ENCODE measurements around the gene FTO. TPM values are rescaled to one million over a fixed set of nuclear protein-coding genes. Genes with fewer than 3 reads are reported as not detected.
A peak's percentile ranks its signal among the peaks of the same experiment; 100 is the strongest.

Gene FTO
- total RNA-seq, 1 experiment from 2014 or later = 125 TPM

- Histone ChIP-seq H3K4me1 (ENCODE audit: low read length) (no peaks in the 10 kb centered on the region), H3K79me2 (ENCODE audit: low read length) (no peaks in the 10 kb centered on the region), H3K9ac (ENCODE audit: low read length) (no peak overlapping the region), H3K4me3 (ENCODE audit: low read length) (no peak overlapping the region), H3K9me2 (replicated peaks; ENCODE audit: insufficient read depth, low read length) (no peaks in the 10 kb centered on the region), H3K27ac (ENCODE audit: low read length) (no peak overlapping the region), H3K36me3 (ENCODE audit: insufficient read depth, low read length) (no peaks in the 10 kb centered on the region), H3K4me2 (ENCODE audit: low read depth, low read length, poor library complexity, severe bottlenecking) (no peak overlapping the region), H3K9me3 (ENCODE audit: low read length) (no peaks in the 10 kb centered on the region), H4K20me1 (ENCODE audit: insufficient read depth, low read depth, low read length) (no peaks in the 10 kb centered on the region), H3K27me3 (ENCODE audit: low read length) (no peaks in the 10 kb centered on the region), H2AFZ (ENCODE audit: low read length) (no peak overlapping the region)
- DNase-seq = no peak
Observed at GRCh38 chr16:54125751-54126655, 422.0 kb downstream of the FTO start.

DNA sequence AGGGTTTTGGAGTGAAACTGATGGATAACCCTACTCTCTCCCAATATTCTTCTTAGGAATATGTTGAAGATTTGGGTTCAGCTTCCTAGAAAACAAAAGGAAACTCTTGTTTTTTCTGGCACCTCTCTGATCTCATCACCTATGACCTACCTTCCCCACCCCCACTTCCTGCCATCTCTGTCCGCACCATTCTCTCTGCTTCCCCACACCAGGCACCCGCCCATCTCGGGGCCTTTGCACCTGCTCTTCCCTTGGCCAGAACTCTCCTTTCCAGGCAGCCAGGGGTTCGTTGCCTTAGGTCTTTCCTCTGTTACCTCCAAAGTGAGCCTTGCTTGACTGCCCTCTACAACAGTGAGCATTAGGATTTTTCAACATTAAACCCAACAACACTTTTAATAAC lies 423.0 kb downstream of the FTO start:
- Histone ChIP-seq H4K20me1 (ENCODE audit: insufficient read depth, low read depth, low read length) (no peaks in the 10 kb centered on the region), H3K4me2 (ENCODE audit: low read depth, low read length, poor library complexity, severe bottlenecking) (no peak overlapping the region), H3K9me3 (ENCODE audit: low read length) (no peaks in the 10 kb centered on the region), H3K9ac (ENCODE audit: low read length) (no peak overlapping the region), H3K9me2 (replicated peaks; ENCODE audit: insufficient read depth, low read length) (no peaks in the 10 kb centered on the region), H2AFZ (ENCODE audit: low read length) (no peak overlapping the region), H3K4me1 (ENCODE audit: low read length) (no peaks in the 10 kb centered on the region), H3K27me3 (ENCODE audit: low read length) (no peaks in the 10 kb centered on the region), H3K79me2 (ENCODE audit: low read length) (no peaks in the 10 kb centered on the region), H3K36me3 (ENCODE audit: insufficient read depth, low read length) (no peaks in the 10 kb centered on the region), H3K4me3 (ENCODE audit: low read length) (no peak overlapping the region), H3K27ac (ENCODE audit: low read length) (no peak overlapping the region)
- DNase-seq = no peak

GRCh38 chr16:54128629-54129234 lies 424.8 kb downstream of the FTO start:
- H3K4me1 ChIP-seq (ENCODE audit: low read length) = no peaks in the 10 kb centered on the region
- H3K4me2 ChIP-seq (ENCODE audit: low read depth, low read length, poor library complexity, severe bottlenecking) = no peak overlapping the region
- no peaks in the 10 kb centered on the region for H3K9me2 ChIP-seq (replicated peaks; ENCODE audit: insufficient read depth, low read length)
- H3K9me3 ChIP-seq (ENCODE audit: low read length) = no peaks in the 10 kb centered on the region
- no peaks in the 10 kb centered on the region for H3K79me2 ChIP-seq (ENCODE audit: low read length)
- H2AFZ ChIP-seq (ENCODE audit: low read length) = no peak overlapping the region
- no peak overlapping the region for H3K9ac ChIP-seq (ENCODE audit: low read length)
- no peaks in the 10 kb centered on the region for H3K36me3 ChIP-seq (ENCODE audit: insufficient read depth, low read length)
- no peak for DNase-seq
- no peak overlapping the region for H3K27ac ChIP-seq (ENCODE audit: low read length)
- H3K4me3 ChIP-seq (ENCODE audit: low read length) = no peak overlapping the region
- H4K20me1 ChIP-seq (ENCODE audit: insufficient read depth, low read depth, low read length) = no peaks in the 10 kb centered on the region
- no peaks in the 10 kb centered on the region for H3K27me3 ChIP-seq (ENCODE audit: low read length)

GRCh38 chr16:54129810-54130209 lies 425.9 kb downstream of the FTO start:
- H3K9me2 ChIP-seq (replicated peaks; ENCODE audit: insufficient read depth, low read length) = no peaks in the 10 kb centered on the region
- no peaks in the 10 kb centered on the region for H3K4me1 ChIP-seq (ENCODE audit: low read length)
- H3K27ac ChIP-seq (ENCODE audit: low read length) = no peak overlapping the region
- H3K9ac ChIP-seq (ENCODE audit: low read length) = no peak overlapping the region
- no peaks in the 10 kb centered on the region for H4K20me1 ChIP-seq (ENCODE audit: insufficient read depth, low read depth, low read length)
- no peaks in the 10 kb centered on the region for H3K36me3 ChIP-seq (ENCODE audit: insufficient read depth, low read length)
- no peak for DNase-seq
- H3K79me2 ChIP-seq (ENCODE audit: low read length) = no peaks in the 10 kb centered on the region
- H3K27me3 ChIP-seq (ENCODE audit: low read length) = no peaks in the 10 kb centered on the region
- H3K9me3 ChIP-seq (ENCODE audit: low read length) = no peaks in the 10 kb centered on the region
- no peak overlapping the region for H3K4me3 ChIP-seq (ENCODE audit: low read length)
- H3K4me2 ChIP-seq (ENCODE audit: low read depth, low read length, poor library complexity, severe bottlenecking) = no peak overlapping the region
- H2AFZ ChIP-seq (ENCODE audit: low read length) = no peak overlapping the region

DNA sequence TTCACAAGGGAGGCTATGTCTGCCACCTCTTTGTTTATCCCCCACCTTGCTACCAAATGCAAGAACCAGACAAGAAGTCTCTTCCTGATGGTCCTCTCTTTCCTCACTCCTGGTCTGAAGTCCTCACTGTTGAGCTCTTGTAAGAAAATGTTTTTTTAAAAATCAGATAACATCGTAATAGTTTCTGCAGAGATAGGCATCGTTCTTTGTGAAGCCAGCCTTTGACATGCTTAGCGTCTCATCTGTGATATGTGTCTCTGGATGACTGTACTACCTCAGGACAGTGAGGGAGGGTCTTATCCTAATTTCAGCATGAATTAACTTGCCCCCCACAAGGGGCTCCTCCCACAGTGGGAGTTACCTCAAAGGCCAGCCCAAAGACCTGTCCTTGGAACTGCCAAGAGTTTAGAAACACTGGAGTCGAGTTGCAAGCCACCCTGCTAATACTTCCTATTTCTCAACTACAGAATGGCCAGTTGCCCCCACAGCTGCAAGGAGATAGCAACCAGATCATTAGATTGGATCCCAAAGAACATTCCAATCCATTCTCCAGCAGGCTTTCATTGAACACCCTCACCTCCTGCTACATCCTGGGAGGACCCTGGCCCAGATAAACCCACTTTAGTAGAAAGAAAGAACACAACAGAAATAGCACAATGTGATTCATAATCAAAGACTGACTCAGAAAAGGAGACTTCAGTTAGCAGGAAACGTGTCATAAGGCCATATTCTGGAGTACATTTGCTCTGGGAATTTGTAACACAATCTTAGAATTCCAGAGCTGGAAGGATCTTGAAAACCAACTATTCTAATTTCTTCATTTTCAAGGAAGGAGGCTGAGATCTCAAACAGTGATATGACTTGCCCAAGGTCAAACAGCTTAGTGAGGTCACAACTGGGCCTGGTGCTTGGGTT lies 431.7 kb downstream of the FTO start:
- Histone ChIP-seq H3K27ac (ENCODE audit: low read length) (no peak overlapping the region), H4K20me1 (ENCODE audit: insufficient read depth, low read depth, low read length) (no peaks in the 10 kb centered on the region), H3K9me3 (ENCODE audit: low read length) (no peaks in the 10 kb centered on the region), H3K4me2 (ENCODE audit: low read depth, low read length, poor library complexity, severe bottlenecking) (no peak overlapping the region), H3K4me3 (ENCODE audit: low read length) (no peak overlapping the region), H3K36me3 (ENCODE audit: insufficient read depth, low read length) (no peaks in the 10 kb centered on the region), H3K79me2 (ENCODE audit: low read length) (no peaks in the 10 kb centered on the region), H3K9me2 (replicated peaks; ENCODE audit: insufficient read depth, low read length) (no peaks in the 10 kb centered on the region), H3K4me1 (ENCODE audit: low read length) (peaks cover 6% of the 10 kb centered on the region), H3K27me3 (ENCODE audit: low read length) (no peaks in the 10 kb centered on the region), H3K9ac (ENCODE audit: low read length) (no peak overlapping the region), H2AFZ (ENCODE audit: low read length) (no peak overlapping the region; the same call in 1 of the 2 replicates)
- no peak for DNase-seq

- no peak overlapping the region for H3K4me2 ChIP-seq (ENCODE audit: low read depth, low read length, poor library complexity, severe bottlenecking)
- H3K27ac ChIP-seq (ENCODE audit: low read length) = no peak overlapping the region
- no peaks in the 10 kb centered on the region for H3K79me2 ChIP-seq (ENCODE audit: low read length)
- H3K9ac ChIP-seq (ENCODE audit: low read length) = no peak overlapping the region
- H3K27me3 ChIP-seq (ENCODE audit: low read length) = no peaks in the 10 kb centered on the region
- no peak for DNase-seq
- H3K9me2 ChIP-seq (replicated peaks; ENCODE audit: insufficient read depth, low read length) = no peaks in the 10 kb centered on the region
- H3K36me3 ChIP-seq (ENCODE audit: insufficient read depth, low read length) = no peaks in the 10 kb centered on the region
- no peaks in the 10 kb centered on the region for H3K9me3 ChIP-seq (ENCODE audit: low read length)
- no peak overlapping the region for H3K4me3 ChIP-seq (ENCODE audit: low read length)
- no peak overlapping the region for H2AFZ ChIP-seq (ENCODE audit: low read length)
- H4K20me1 ChIP-seq (ENCODE audit: insufficient read depth, low read depth, low read length) = no peaks in the 10 kb centered on the region
- peaks cover 6% of the 10 kb centered on the region for H3K4me1 ChIP-seq (ENCODE audit: low read length)
Observed at GRCh38 chr16:54136276-54136625, 432.3 kb downstream of the FTO start.

DNA sequence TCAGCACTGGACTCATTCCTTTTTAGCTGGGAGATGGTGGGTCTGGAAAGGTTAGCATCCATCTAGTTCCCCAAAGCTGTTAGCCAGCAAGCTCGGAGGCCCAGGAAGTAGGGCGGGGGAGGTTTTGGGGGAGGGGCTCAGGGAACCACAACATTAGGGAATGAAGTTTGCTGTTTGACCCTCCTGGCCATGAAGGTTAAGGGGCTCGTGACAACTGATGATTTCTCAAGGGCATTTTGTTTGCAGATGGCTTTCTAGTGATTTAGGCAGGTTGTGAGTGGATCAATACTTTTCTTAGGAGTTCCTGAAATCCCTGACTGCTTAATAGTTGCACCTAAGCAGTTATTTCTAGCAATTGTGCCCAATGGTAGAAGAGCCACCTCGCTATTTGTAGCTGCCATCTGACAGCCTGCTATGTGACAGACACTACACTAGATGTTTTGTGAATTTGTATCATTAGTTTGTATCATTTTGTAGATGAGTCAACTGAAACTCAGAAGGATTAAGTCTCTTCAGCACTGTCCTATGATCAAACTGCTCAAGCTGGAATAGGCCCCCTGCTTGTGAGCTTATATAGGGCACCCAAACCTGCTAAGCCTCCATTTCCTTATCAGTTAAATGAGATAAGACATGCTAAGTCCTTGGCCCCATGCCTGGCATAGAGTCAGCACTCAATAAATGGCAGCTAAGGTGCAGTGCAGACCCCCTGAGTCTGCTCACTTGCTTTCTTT lies 436.3 kb downstream of the FTO start:
- Histone ChIP-seq H3K4me1 (ENCODE audit: low read length) (peaks cover 6% of the 10 kb centered on the region), H4K20me1 (ENCODE audit: insufficient read depth, low read depth, low read length) (no peaks in the 10 kb centered on the region), H2AFZ (ENCODE audit: low read length) (no peak overlapping the region), H3K4me2 (ENCODE audit: low read depth, low read length, poor library complexity, severe bottlenecking) (no peak overlapping the region), H3K36me3 (ENCODE audit: insufficient read depth, low read length) (no peaks in the 10 kb centered on the region), H3K9me2 (replicated peaks; ENCODE audit: insufficient read depth, low read length) (no peaks in the 10 kb centered on the region), H3K79me2 (ENCODE audit: low read length) (no peaks in the 10 kb centered on the region), H3K9ac (ENCODE audit: low read length) (no peak overlapping the region), H3K27ac (ENCODE audit: low read length) (no peak overlapping the region), H3K27me3 (ENCODE audit: low read length) (no peaks in the 10 kb centered on the region), H3K4me3 (ENCODE audit: low read length) (no peak overlapping the region), H3K9me3 (ENCODE audit: low read length) (no peaks in the 10 kb centered on the region)
- DNase-seq = peak; percentile 53

Measured in Karpas-422 (cell line).